DMS153 (cell line): Measurements from ENCODE around the gene PTPRD.

ENCODE experiments used
- DNase-seq: peaks from one replicate; lab custom pipeline; 2025; lab: John Stamatoyannopoulos, UW

The PTPRD gene

GRCh38 chr9:8772302-8772701 is 1840.5 kb downstream of the PTPRD start:
- no peak for DNase-seq

GRCh38 chr9:8769153-8769552 is 1843.6 kb downstream of the PTPRD start:
- DNase-seq, result peak; percentile 55

- DNase-seq, result no peak
Observed at GRCh38 chr9:8766096-8766495, 1846.7 kb downstream of the PTPRD start.

- DNase-seq, result no peak
Observed at GRCh38 chr9:8764051-8764450, 1848.8 kb downstream of the PTPRD start.

GRCh38 chr9:8762479-8763085 is 1850.2 kb downstream of the PTPRD start:
- no peak for DNase-seq

- no peak for DNase-seq
Observed at GRCh38 chr9:8760000-8760767, 1852.6 kb downstream of the PTPRD start.

GRCh38 chr9:8757881-8758280 is 1854.9 kb downstream of the PTPRD start:
- DNase-seq, result no peak

- DNase-seq, result no peak
Observed at GRCh38 chr9:8754751-8755150, 1858.1 kb downstream of the PTPRD start.

GRCh38 chr9:8751406-8751930 is 1861.3 kb downstream of the PTPRD start:
- DNase-seq, result no peak

- DNase-seq, result no peak
Observed at GRCh38 chr9:8750639-8751051, 1862.2 kb downstream of the PTPRD start.

- DNase-seq, result no peak
Observed at GRCh38 chr9:8745347-8745746, 1867.5 kb downstream of the PTPRD start.

- no peak for DNase-seq
Observed at GRCh38 chr9:8738945-8739344, 1873.9 kb downstream of the PTPRD start.

- no peak for DNase-seq
Observed at GRCh38 chr9:8736805-8737204, 1876.0 kb downstream of the PTPRD start.

GRCh38 chr9:8734760-8735159 is 1878.0 kb downstream of the PTPRD start:
- DNase-seq, result no peak

- peak; percentile 59 for DNase-seq
Observed at GRCh38 chr9:8733131-8733954, 1879.5 kb downstream of the PTPRD start.

- no peak for DNase-seq
Observed at GRCh38 chr9:8732367-8733075, 1880.3 kb downstream of the PTPRD start.

GRCh38 chr9:8730618-8731017 is 1882.2 kb downstream of the PTPRD start:
- DNase-seq, result no peak

- DNase-seq, result no peak
Observed at GRCh38 chr9:8728910-8729309, 1883.9 kb downstream of the PTPRD start.

GRCh38 chr9:8727191-8727590 is 1885.6 kb downstream of the PTPRD start:
- no peak for DNase-seq

- no peak for DNase-seq
Observed at GRCh38 chr9:8726692-8727091, 1886.1 kb downstream of the PTPRD start.

- DNase-seq, result no peak
Observed at GRCh38 chr9:8725635-8726034, 1887.2 kb downstream of the PTPRD start.
